Measurements from ENCODE around the gene IL1R1.

DNA sequence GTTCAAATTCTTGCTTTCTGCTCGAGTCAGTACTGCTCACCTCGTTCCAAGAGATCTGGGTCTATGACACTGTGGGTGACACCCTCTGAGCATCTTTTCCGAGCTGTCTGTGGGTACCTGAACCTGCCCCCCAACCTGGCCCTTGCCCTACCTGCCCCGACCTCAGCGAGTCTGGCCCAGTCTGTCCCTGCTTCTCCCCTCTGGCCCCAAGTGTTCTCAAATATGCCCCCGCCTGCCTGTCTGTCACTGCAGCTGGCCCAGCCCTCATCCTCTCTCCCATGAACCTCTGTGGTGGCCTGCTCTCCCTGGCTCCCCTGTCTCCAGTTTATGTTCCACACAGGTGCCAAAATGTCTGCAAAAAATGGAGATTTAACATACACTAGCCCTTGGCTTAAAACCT lies 11.8 kb downstream of the IL1R1 start:
- TF ChIP-seq, protein P1, sequence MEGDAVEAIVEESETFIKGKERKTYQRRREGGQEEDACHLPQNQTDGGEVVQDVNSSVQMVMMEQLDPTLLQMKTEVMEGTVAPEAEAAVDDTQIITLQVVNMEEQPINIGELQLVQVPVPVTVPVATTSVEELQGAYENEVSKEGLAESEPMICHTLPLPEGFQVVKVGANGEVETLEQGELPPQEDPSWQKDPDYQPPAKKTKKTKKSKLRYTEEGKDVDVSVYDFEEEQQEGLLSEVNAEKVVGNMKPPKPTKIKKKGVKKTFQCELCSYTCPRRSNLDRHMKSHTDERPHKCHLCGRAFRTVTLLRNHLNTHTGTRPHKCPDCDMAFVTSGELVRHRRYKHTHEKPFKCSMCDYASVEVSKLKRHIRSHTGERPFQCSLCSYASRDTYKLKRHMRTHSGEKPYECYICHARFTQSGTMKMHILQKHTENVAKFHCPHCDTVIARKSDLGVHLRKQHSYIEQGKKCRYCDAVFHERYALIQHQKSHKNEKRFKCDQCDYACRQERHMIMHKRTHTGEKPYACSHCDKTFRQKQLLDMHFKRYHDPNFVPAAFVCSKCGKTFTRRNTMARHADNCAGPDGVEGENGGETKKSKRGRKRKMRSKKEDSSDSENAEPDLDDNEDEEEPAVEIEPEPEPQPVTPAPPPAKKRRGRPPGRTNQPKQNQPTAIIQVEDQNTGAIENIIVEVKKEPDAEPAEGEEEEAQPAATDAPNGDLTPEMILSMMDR (IDR thresholded peaks at IDR 0.05), result no peak
- TF ChIP-seq EZH2 (IDR thresholded peaks at IDR 0.05) (no peak), EZH2phosphoT487 (IDR thresholded peaks at IDR 0.05) (no peak)
